Hepatocyte (in vitro differentiated cells): Measurements from ENCODE around the gene CACNA1C.

ENCODE experiments used
- CTCF ChIP-seq: fragments of 200-600 bp; sonication (generic); IDR thresholded peaks from 2 replicates; pipeline ENCODE4 v1.5.1; 2016; ENCODE audit warnings: antibody characterized with exemption, mild to moderate bottlenecking; ENCODE audit not compliant: poor library complexity
- EZH2 ChIP-seq: fragments of 200-600 bp; sonication (generic); IDR thresholded peaks from 2 replicates; pipeline ENCODE4 v1.6.1; 2016; ENCODE audit warnings: antibody characterized with exemption, mild to moderate bottlenecking, borderline replicate concordance

GRCh38 chr12:2138294-2138693 is 85.5 kb downstream of the CACNA1C start:
- TF ChIP-seq CTCF = no peak
- TF ChIP-seq EZH2 = no peak
